ENCODE measurements around the gene FAR2. TPM values are rescaled to one million over a fixed set of nuclear protein-coding genes. Genes with fewer than 3 reads are reported as not detected.

FAR2 gene
- total RNA-seq, 1 experiment from 2014 or later, result 22.1 TPM

DNA sequence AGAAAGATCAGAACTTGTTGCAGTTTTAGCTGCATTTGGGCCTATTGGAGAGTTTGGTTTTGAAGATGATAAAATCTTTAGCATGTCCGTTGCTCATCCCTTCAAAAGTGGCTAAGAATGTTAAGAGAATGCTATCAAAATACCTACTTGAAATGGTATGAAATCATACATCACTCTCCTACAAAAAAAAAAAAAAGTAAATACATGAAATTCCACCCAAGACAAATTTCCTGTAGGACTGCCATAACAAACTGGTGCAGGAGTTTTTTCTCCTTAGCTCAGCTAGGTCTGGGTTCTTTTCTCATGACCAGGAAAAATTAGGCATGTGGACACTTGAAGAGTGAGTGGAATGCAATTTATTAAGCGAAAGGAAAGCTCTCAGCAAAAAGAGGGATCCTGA lies 15.9 kb upstream of the FAR2 start:
- H3K9me3 Mint-ChIP-seq, result peaks cover 3 to 14% of the 10 kb centered on the region in 2 experiments
- H3K4me2 ChIP-seq (ENCODE audit: insufficient read depth, insufficient read length, low read length), result no peak overlapping the region
- H2BK5ac ChIP-seq (ENCODE audit: insufficient read length, low read length), result no peak overlapping the region
- no peaks in the 10 kb centered on the region for H3K23me2 ChIP-seq (ENCODE audit: insufficient read length, low read depth, low read length, poor library complexity, severe bottlenecking)
- no peak overlapping the region for H4K91ac ChIP-seq (ENCODE audit: insufficient read length, low read depth, low read length)
- H3K4me1 ChIP-seq (ENCODE audit: insufficient read depth, low read length), result no peaks in the 10 kb centered on the region
- H4K8ac ChIP-seq (replicated peaks; ENCODE audit: insufficient read length, low read depth, low read length), result no peak overlapping the region
- H3K79me1 ChIP-seq (ENCODE audit: insufficient read depth, low read depth, low read length, poor library complexity, severe bottlenecking), result no peaks in the 10 kb centered on the region
- peaks cover 14 to 15% of the 10 kb centered on the region in 2 experiments for H3K4me1 Mint-ChIP-seq
- no peak overlapping the region for H3K14ac ChIP-seq (ENCODE audit: insufficient read depth, low read length)
- DNase-seq, result no peak
- no peak overlapping the region for H3K4me3 Mint-ChIP-seq
- H3T11ph ChIP-seq (ENCODE audit: low read length), result no peak overlapping the region
- no peak overlapping the region for H4K5ac ChIP-seq (ENCODE audit: insufficient read length, low read depth, low read length)
- H3K9me3 ChIP-seq (ENCODE audit: control insufficient read depth, low read depth, low read length), result peaks cover 4% of the 10 kb centered on the region
- no peak overlapping the region for H2BK120ac ChIP-seq (ENCODE audit: low read depth, low read length, poor library complexity, severe bottlenecking)
- H4K20me1 ChIP-seq (ENCODE audit: control insufficient read depth, insufficient read depth, insufficient read length), result no peaks in the 10 kb centered on the region
- H3K4ac ChIP-seq (ENCODE audit: low read depth, low read length), result no peak overlapping the region
- H3K27ac Mint-ChIP-seq, result no peak overlapping the region; a peak in 1 of 7 replicates
- no peaks in the 10 kb centered on the region for H3K79me2 ChIP-seq (ENCODE audit: insufficient read depth, low read length)
- H2AFZ ChIP-seq (ENCODE audit: low read length), result no peak overlapping the region
- no peak overlapping the region for H3K27ac ChIP-seq (ENCODE audit: insufficient read length, low read depth, low read length)
- TF ChIP-seq, protein P1, sequence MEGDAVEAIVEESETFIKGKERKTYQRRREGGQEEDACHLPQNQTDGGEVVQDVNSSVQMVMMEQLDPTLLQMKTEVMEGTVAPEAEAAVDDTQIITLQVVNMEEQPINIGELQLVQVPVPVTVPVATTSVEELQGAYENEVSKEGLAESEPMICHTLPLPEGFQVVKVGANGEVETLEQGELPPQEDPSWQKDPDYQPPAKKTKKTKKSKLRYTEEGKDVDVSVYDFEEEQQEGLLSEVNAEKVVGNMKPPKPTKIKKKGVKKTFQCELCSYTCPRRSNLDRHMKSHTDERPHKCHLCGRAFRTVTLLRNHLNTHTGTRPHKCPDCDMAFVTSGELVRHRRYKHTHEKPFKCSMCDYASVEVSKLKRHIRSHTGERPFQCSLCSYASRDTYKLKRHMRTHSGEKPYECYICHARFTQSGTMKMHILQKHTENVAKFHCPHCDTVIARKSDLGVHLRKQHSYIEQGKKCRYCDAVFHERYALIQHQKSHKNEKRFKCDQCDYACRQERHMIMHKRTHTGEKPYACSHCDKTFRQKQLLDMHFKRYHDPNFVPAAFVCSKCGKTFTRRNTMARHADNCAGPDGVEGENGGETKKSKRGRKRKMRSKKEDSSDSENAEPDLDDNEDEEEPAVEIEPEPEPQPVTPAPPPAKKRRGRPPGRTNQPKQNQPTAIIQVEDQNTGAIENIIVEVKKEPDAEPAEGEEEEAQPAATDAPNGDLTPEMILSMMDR (conservative IDR thresholded peaks at IDR 0.05), result no peak
- no peaks in the 10 kb centered on the region for H3K27me3 ChIP-seq (ENCODE audit: insufficient read depth, low read length)
- no peak overlapping the region for H3K18ac ChIP-seq (ENCODE audit: insufficient read length, low read depth, low read length)
- H3K36me3 Mint-ChIP-seq (ENCODE audit: insufficient read depth in 1 of 3, low read depth in 3 of 3), result peaks cover 0 to 8% (median 2%) of the 10 kb centered on the region in 3 experiments; a peak in 3 of 7 replicates
- H3K9ac ChIP-seq (ENCODE audit: extremely low read depth, insufficient read length, low read length), result no peak overlapping the region
- H3K23ac ChIP-seq (ENCODE audit: insufficient read length, low read depth, low read length), result no peak overlapping the region
- no peak overlapping the region for H2AK5ac ChIP-seq (ENCODE audit: insufficient read length, low read length)
- no CpG with 5 or more reads among the region's 2 CpGs for WGBS (ENCODE audit: extremely low coverage, insufficient read length, low lambda C conversion rate)
- H3K27me3 Mint-ChIP-seq (ENCODE audit: low read depth), result no peaks in the 10 kb centered on the region; the same call in 1 of the 2 replicates
- no peak overlapping the region for H3K56ac ChIP-seq (ENCODE audit: insufficient read length, low read depth, low read length)
- no peak overlapping the region for H2BK15ac ChIP-seq (ENCODE audit: low read depth, low read length)
- no peak overlapping the region for H2BK20ac ChIP-seq (ENCODE audit: low read depth, low read length, poor library complexity, severe bottlenecking)
- H2BK12ac ChIP-seq (ENCODE audit: insufficient read length, low read depth, low read length), result no peak overlapping the region
